SU-DHL-6 (cell line): ENCODE measurements around the gene DVL1.

Experiments used
- EZH2phosphoT487 ChIP-seq: fragments of 200-600 bp; sonication (generic), shearing (Covaris generic); conservative IDR thresholded peaks from 2 replicates; pipeline ENCODE4 v1.6.1; 2018; ENCODE audit warnings: mild to moderate bottlenecking, antibody characterized with exemption, low read length, moderate library complexity, mixed read lengths
- TF ChIP-seq, protein P1 (sequence below): fragments of 200-600 bp; sonication (generic); IDR thresholded peaks from one replicate; pipeline ENCODE4 v1.5.1; 2017; ENCODE audit warnings: antibody characterized with exemption, mild to moderate bottlenecking, low read length, moderate library complexity; ENCODE audit not compliant: insufficient read depth, poor library complexity, severe bottlenecking

GRCh38 chr1:1297802-1298424, 51.3 kb downstream of the DVL1 start:
- TF ChIP-seq, protein P1, sequence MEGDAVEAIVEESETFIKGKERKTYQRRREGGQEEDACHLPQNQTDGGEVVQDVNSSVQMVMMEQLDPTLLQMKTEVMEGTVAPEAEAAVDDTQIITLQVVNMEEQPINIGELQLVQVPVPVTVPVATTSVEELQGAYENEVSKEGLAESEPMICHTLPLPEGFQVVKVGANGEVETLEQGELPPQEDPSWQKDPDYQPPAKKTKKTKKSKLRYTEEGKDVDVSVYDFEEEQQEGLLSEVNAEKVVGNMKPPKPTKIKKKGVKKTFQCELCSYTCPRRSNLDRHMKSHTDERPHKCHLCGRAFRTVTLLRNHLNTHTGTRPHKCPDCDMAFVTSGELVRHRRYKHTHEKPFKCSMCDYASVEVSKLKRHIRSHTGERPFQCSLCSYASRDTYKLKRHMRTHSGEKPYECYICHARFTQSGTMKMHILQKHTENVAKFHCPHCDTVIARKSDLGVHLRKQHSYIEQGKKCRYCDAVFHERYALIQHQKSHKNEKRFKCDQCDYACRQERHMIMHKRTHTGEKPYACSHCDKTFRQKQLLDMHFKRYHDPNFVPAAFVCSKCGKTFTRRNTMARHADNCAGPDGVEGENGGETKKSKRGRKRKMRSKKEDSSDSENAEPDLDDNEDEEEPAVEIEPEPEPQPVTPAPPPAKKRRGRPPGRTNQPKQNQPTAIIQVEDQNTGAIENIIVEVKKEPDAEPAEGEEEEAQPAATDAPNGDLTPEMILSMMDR = no peak
- TF ChIP-seq EZH2phosphoT487 = no peak
